Panc1 (cell line): ENCODE measurements around the gene NIPA2. TPM values are rescaled to one million over a fixed set of nuclear protein-coding genes. Genes with fewer than 3 reads are reported as not detected.

Experiments
- ATAC-seq: fragments of 200-7000 bp; cut with Tn5 transposase; 2 replicates; pipeline ENCODE4 v1.9.1; 2020; ENCODE audit warnings: mild to moderate bottlenecking, moderate library complexity
- BruUV-seq: library from RNA; stranded (reverse); fragments of 400-500 nt; replicated peaks from 2 replicates; lab custom pipeline; 2021; lab: Mats Ljungman, UMichigan
- CTCF ChIA-PET: fragments of 300-600 bp; sonication (Branson Sonifier 250); formaldehyde crosslinking; loops from one replicate; lab custom pipeline; 2022; ENCODE audit warnings: antibody characterized with exemption; lab: Charles Lee
- POLR2A ChIA-PET: fragments of 300-600 bp; sonication (Branson Sonifier 250); formaldehyde crosslinking; loops from one replicate; lab custom pipeline; 2022; ENCODE audit warnings: antibody characterized with exemption; lab: Charles Lee
- DNase-seq: peaks from one replicate; pipeline ENCODE4 v3.0.0-alpha.2; 2010; ENCODE audit warnings: low read depth, low spot score
- H3K27ac ChIP-seq: 2 replicates; pipeline ENCODE4 v1.5.1; 2011; ENCODE audit warnings: mild to moderate bottlenecking, low read length, inconsistent platforms
- H3K27me3 ChIP-seq: fragments of 200-500 bp; sonication (Bioruptor generic); 2 replicates; pipeline ENCODE4 v1.6.0; 2014; ENCODE audit warnings: low read length, inconsistent platforms; ENCODE audit not compliant: control insufficient read depth, insufficient read depth
- H3K36me3 ChIP-seq: fragments of 200-500 bp; sonication (Bioruptor generic); 2 replicates; pipeline ENCODE4 v1.5.1; 2014; ENCODE audit warnings: inconsistent platforms, mild to moderate bottlenecking, low read length, moderate library complexity; ENCODE audit not compliant: control insufficient read depth, insufficient read depth
- H3K4me1 ChIP-seq: 2 replicates; pipeline ENCODE4 v1.5.1; 2011; ENCODE audit warnings: inconsistent platforms, mild to moderate bottlenecking, low read length, moderate library complexity; ENCODE audit not compliant: control insufficient read depth, insufficient read depth
- H3K4me3 ChIP-seq, 2 experiments: 2 replicates each; pipeline ENCODE4 v1.5.1; 2011 to 2012; ENCODE audit warnings: low read depth in 2 of 2, low read length in 2 of 2, mild to moderate bottlenecking in 2 of 2, inconsistent platforms in 1 of 2, moderate library complexity in 1 of 2
- H3K9me3 ChIP-seq: fragments of 200-500 bp; sonication (Bioruptor generic); 2 replicates; pipeline ENCODE4 v1.5.1; 2014; ENCODE audit warnings: low read depth, mild to moderate bottlenecking, inconsistent platforms, low read length, moderate library complexity; ENCODE audit not compliant: control insufficient read depth, insufficient read depth
- CTCF ChIP-seq: fragments of 450-650 bp; IDR thresholded peaks from 2 replicates; pipeline ENCODE4 v1.5.1; 2017; ENCODE audit warnings: mild to moderate bottlenecking
- POLR2AphosphoS5 ChIP-seq: IDR thresholded peaks from 2 replicates; pipeline ENCODE4 v1.6.1; 2012; ENCODE audit warnings: mild to moderate bottlenecking, low read depth, low read length, moderate library complexity
- REST ChIP-seq, 2 experiments: IDR thresholded peaks; 2 replicates each; pipeline ENCODE4 v1.6.1; 2011 to 2012; ENCODE audit warnings: low read depth in 2 of 2, control low read depth in 1 of 2, low read length in 1 of 2, mild to moderate bottlenecking in 1 of 2, moderate library complexity in 1 of 2; ENCODE audit not compliant: insufficient read depth in 1 of 2
- SIN3A ChIP-seq: IDR thresholded peaks from 2 replicates; pipeline ENCODE4 v1.6.1; 2012; ENCODE audit warnings: low read depth, mild to moderate bottlenecking, low read length, moderate library complexity, borderline replicate concordance; ENCODE audit not compliant: insufficient read depth
- TCF7L2 ChIP-seq: IDR thresholded peaks from 2 replicates; pipeline ENCODE4 v1.6.1; 2011; ENCODE audit warnings: mild to moderate bottlenecking, low read depth, low read length, inconsistent platforms
- in situ Hi-C: cut with HindIII; loops from 2 replicates; pipeline ENCODE4 v1.10.0; 2016; ENCODE audit warnings: low sequenced_read_pairs, low pct_unique_long_range_greater_than_20kb
- intact Hi-C: fragments of 100-400 bp; cut with micrococcal nuclease; formaldehyde crosslinking; loops from one replicate; pipeline ENCODE4 v1.10.0; 2022; ENCODE audit not compliant: unreplicated experiment
- total RNA-seq: library from RNA; stranded (reverse); gene quantifications from one replicate; pipeline ENCODE4 v1.2.1, GENCODE V29; 2021; ENCODE audit not compliant: unreplicated experiment

The NIPA2 gene
- total RNA-seq, 1 experiment from 2014 or later, result 94.8 TPM

GRCh38 chr15:22871481-22872086 lies 33.1 kb downstream of the NIPA2 start:
- intact Hi-C loops (no loop called here), in situ Hi-C loops (no loop called here)
- TF ChIP-seq TCF7L2 (no peak), REST (IDR thresholded peaks at IDR 0.05; ENCODE audit: insufficient read depth in 1 of 2, low read depth in 2 of 2, low read length in 1 of 2) (no peak), CTCF (no peak), POLR2AphosphoS5 (no peak), SIN3A (no peak)
- ChIA-PET CTCF (no interaction called here), POLR2A (no interaction called here)
- Histone ChIP-seq H3K27me3 (no peaks in the 10 kb centered on the region), H3K36me3 (peaks cover 20% of the 10 kb centered on the region), H3K4me1 (no peaks in the 10 kb centered on the region; the same call in 1 of the 2 replicates), H3K9me3 (no peaks in the 10 kb centered on the region), H3K27ac (no peak overlapping the region), H3K4me3 (no peak overlapping the region)
- no peak for ATAC-seq
- no peak for DNase-seq
- BruUV-seq, result no TSS peak

DNA sequence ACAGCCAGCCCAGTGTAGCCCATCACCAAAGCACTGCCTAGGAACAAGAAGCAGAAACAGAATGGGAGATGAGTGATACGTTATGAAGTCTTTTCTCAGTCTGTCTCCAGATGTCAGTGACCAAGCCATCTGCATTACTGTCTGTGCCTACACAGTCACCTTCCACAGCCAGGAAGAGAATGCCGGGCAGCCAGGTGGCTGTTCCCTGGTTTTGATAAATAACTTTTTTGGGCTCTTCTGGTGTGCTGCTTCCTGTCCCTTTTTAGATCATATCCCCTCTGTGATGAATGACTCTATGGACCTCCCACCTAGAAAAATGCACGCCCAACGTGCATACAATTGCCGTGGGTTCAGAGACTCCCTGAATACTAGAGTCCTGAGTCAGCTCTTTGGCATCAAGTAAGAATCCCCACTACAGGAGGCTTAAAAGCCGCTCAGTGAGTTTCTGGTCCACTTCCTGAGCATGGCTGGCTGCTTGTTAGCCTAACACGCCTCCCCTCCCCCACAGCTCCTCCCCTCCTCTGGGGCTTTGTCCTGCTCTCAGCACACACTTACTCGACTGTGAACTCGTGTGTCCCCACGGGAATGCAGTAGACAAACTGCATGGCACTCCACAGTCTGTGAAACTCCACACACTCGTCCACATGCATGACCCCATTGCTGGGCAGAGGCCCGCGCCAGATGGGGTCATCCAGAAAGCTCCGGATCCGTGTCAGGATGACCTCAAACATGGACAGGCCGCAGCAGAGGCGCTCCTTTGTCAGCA lies 34.7 kb downstream of the NIPA2 start:
- intact Hi-C loops (no loop called here), in situ Hi-C loops (no loop called here)
- Histone ChIP-seq H3K4me1 (no peaks in the 10 kb centered on the region), H3K36me3 (peaks cover 14% of the 10 kb centered on the region), H3K27me3 (no peaks in the 10 kb centered on the region), H3K4me3 (no peak overlapping the region), H3K9me3 (no peaks in the 10 kb centered on the region), H3K27ac (no peak overlapping the region)
- DNase-seq, result no peak
- POLR2A ChIA-PET, result no interaction called here
- ATAC-seq, result no peak
- BruUV-seq, result no TSS peak
- TF ChIP-seq SIN3A (no peak), REST (IDR thresholded peaks at IDR 0.05; ENCODE audit: insufficient read depth in 1 of 2, low read depth in 2 of 2, low read length in 1 of 2) (no peak), POLR2AphosphoS5 (no peak)
- CTCF ChIA-PET, result interaction anchor here (0.6 kb wide), 1 partner anchor 150 kb away, joined by 3 read pairs; no protein-coding TSS in a partner anchor
